Measurements from ENCODE around the gene ASTN2.

DNA sequence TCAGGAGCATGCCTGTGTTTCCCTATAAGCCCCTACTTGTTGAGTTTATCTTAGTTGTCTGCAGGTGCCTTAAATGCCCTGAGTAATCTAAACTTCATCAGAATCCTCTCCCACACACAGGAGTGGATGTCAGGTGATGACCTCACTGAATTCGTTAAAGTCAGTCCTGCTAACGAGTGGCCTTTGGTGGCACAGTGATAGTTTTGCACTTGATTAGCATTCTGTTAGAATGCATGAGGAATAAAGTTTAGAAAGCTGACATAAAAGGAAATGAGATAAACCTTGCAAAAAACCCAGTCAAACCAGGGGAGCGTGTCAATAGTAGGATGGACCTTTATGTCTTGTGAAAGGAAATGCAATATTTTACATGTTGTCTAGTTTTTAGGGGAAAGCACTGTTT lies 723.2 kb downstream of the ASTN2 start:
- TF ChIP-seq, protein P1, sequence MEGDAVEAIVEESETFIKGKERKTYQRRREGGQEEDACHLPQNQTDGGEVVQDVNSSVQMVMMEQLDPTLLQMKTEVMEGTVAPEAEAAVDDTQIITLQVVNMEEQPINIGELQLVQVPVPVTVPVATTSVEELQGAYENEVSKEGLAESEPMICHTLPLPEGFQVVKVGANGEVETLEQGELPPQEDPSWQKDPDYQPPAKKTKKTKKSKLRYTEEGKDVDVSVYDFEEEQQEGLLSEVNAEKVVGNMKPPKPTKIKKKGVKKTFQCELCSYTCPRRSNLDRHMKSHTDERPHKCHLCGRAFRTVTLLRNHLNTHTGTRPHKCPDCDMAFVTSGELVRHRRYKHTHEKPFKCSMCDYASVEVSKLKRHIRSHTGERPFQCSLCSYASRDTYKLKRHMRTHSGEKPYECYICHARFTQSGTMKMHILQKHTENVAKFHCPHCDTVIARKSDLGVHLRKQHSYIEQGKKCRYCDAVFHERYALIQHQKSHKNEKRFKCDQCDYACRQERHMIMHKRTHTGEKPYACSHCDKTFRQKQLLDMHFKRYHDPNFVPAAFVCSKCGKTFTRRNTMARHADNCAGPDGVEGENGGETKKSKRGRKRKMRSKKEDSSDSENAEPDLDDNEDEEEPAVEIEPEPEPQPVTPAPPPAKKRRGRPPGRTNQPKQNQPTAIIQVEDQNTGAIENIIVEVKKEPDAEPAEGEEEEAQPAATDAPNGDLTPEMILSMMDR (IDR thresholded peaks at IDR 0.05), result no peak
- TF ChIP-seq POLR2A (IDR thresholded peaks at IDR 0.05) (no peak), POLR2AphosphoS5 (IDR thresholded peaks at IDR 0.05) (no peak)

All from sigmoid colon (tissue), 4 donors.